K562 treated with DMSO at 1 percent for 4 hours (cell line): ENCODE measurements around the gene MIB1. TPM values are rescaled to one million over a fixed set of nuclear protein-coding genes. Genes with fewer than 3 reads are reported as not detected.

ENCODE experiments used
- total RNA-seq: library from RNA; unstranded; fragments of 300-600 nt; gene quantifications from 2 replicates; pipeline ENCODE4 v1.2.3, GENCODE V29; 2022; ENCODE audit not compliant: insufficient read depth

MIB1 gene
- total RNA-seq, result 14.1 and 17.0 TPM in 2 replicates

GRCh38 chr18:21740538-21741311 lies at the start of gene MIB1:
Gene MIB1, plus strand, starts transcription at chr18:21740792. Its CDS starts 792 bp downstream, at chr18:21741584.

GRCh38 chr18:21704603-21705364 lies 35.8 kb upstream of the MIB1 start, which contains the start of gene ABHD3:
Gene ABHD3, minus strand, starts transcription at chr18:21704774. Its CDS starts 109 bp downstream, at chr18:21704665.

Other genes with a start within 250 kb of the MIB1 start
- gene ESCO1, start 140.1 kb upstream of the MIB1 start, total RNA-seq, result 14.0 and 16.3 TPM in 2 replicates
- 14.6 and 15.9 TPM in 2 replicates for gene SNRPD1, start 128.5 kb upstream of the MIB1 start, total RNA-seq
- gene ABHD3, start 36.0 kb upstream of the MIB1 start, total RNA-seq, result 18.2 and 19.6 TPM in 2 replicates